ENCODE measurements around the gene RPSA.
"Not testable (repeated sequence)": the region's sequence is repeated elsewhere in the genome, so short reads cannot be mapped to it uniquely, and the experiment has no call there.

Gene RPSA

GRCh38 chr3:39449796-39450195 is 43.3 kb downstream of the RPSA start:
- TF ChIP-seq CTCF (conservative IDR thresholded peaks at IDR 0.05; ENCODE audit: low read depth): no peak
- no peak for DNase-seq (ENCODE audit: low spot score)
- ChIA-PET CTCF (interaction anchor here (0.7 kb wide), 1 partner anchor 10 kb away, joined by 4 read pairs; no protein-coding TSS in a partner anchor), POLR2A (ENCODE audit: low non-redundant PET) (no interaction called here)
- H3K27ac ChIP-seq: no peak overlapping the region

GRCh38 chr3:39453134-39453533 is 46.6 kb downstream of the RPSA start:
- no peak overlapping the region for H3K27ac ChIP-seq
- DNase-seq (ENCODE audit: low spot score): no peak
- CTCF ChIA-PET: no interaction called here
- TF ChIP-seq CTCF (conservative IDR thresholded peaks at IDR 0.05; ENCODE audit: low read depth): no peak
- POLR2A ChIA-PET (ENCODE audit: low non-redundant PET): no interaction called here

GRCh38 chr3:39453872-39454271 is 47.4 kb downstream of the RPSA start:
- CTCF ChIA-PET: interaction anchor here (0.7 kb wide), 1 partner anchor 19 kb away, joined by 3 read pairs; no protein-coding TSS in a partner anchor
- DNase-seq (ENCODE audit: low spot score); POLR2A ChIA-PET (ENCODE audit: low non-redundant PET); H3K27ac ChIP-seq: not testable (repeated sequence)

- ChIA-PET CTCF (interaction anchor here (0.7 kb wide), 1 partner anchor 20 kb away, joined by 3 read pairs; no protein-coding TSS in a partner anchor), POLR2A (ENCODE audit: low non-redundant PET) (no interaction called here)
- no peak overlapping the region for H3K27ac ChIP-seq
- no peak for DNase-seq (ENCODE audit: low spot score)
- no peak for TF ChIP-seq CTCF (conservative IDR thresholded peaks at IDR 0.05; ENCODE audit: low read depth)
Measured at GRCh38 chr3:39454591-39455217, 48.2 kb downstream of the RPSA start.

GRCh38 chr3:39456159-39456558 is 49.6 kb downstream of the RPSA start:
- TF ChIP-seq CTCF (conservative IDR thresholded peaks at IDR 0.05; ENCODE audit: low read depth): no peak
- no peak for DNase-seq (ENCODE audit: low spot score)
- ChIA-PET POLR2A (ENCODE audit: low non-redundant PET) (no interaction called here), CTCF (no interaction called here)
- H3K27ac ChIP-seq: no peak overlapping the region

- ChIA-PET CTCF (no interaction called here), POLR2A (ENCODE audit: low non-redundant PET) (no interaction called here)
- no peak for TF ChIP-seq CTCF (conservative IDR thresholded peaks at IDR 0.05; ENCODE audit: low read depth)
- DNase-seq (ENCODE audit: low spot score): no peak
- H3K27ac ChIP-seq: no peak overlapping the region
Measured at GRCh38 chr3:39457361-39457760, 50.8 kb downstream of the RPSA start.

GRCh38 chr3:39458579-39458978 is 52.1 kb downstream of the RPSA start:
- H3K27ac ChIP-seq; POLR2A ChIA-PET (ENCODE audit: low non-redundant PET); DNase-seq (ENCODE audit: low spot score): not testable (repeated sequence)
- CTCF ChIA-PET: interaction anchor here (1.1 kb wide), 1 partner anchor 11 kb away, joined by 3 read pairs; no protein-coding TSS in a partner anchor
